GM12878 (cell line): ENCODE data around the gene ANLN. TPM values are rescaled to one million over a fixed set of nuclear protein-coding genes. Genes with fewer than 3 reads are reported as not detected.

Experiments used
- ATAC-seq: fragments of 200-7000 bp; cut with Tn5 transposase; 3 replicates; pipeline ENCODE4 v1.9.1; 2020; ENCODE audit warnings: mild to moderate bottlenecking, moderate library complexity
- BruUV-seq: library from RNA; stranded (reverse); fragments of 400-500 nt; replicated peaks from 2 replicates; lab custom pipeline; 2021; lab: Mats Ljungman, UMichigan
- CTCF ChIA-PET: fragments of 300-600 bp; sonication (Branson Sonifier 250); formaldehyde crosslinking; extraction: SDS; loops from one replicate; lab custom pipeline; 2021; ENCODE audit warnings: inconsistent platforms; lab: Yijun Ruan, JAX
- POLR2A ChIA-PET: fragments of 350-600 bp; formaldehyde crosslinking; extraction: SDS; loops from one replicate; lab custom pipeline; 2021; ENCODE audit warnings: inconsistent platforms; lab: Charles Lee
- RAD21 ChIA-PET: fragments of 300-600 bp; sonication (Branson Sonifier 250); formaldehyde crosslinking; loops from one replicate; lab custom pipeline; 2023; ENCODE audit warnings: antibody characterized with exemption; ENCODE audit not compliant: unreplicated experiment; lab: Charles Lee
- SMC1A ChIA-PET: fragments of 300-600 bp; sonication (Branson Sonifier 250); formaldehyde crosslinking; loops from one replicate; lab custom pipeline; 2023; ENCODE audit not compliant: unreplicated experiment, uncharacterized antibody; lab: Charles Lee
- DNase-seq: peaks from one replicate; pipeline ENCODE4 v3.0.0-alpha.2; 2011; ENCODE audit warnings: low read depth, low spot score
- FAIRE-seq: peaks from 3 replicates; lab custom pipeline; 2011; peaks lifted over from hg19 to GRCh38; lab: Jason Lieb, UNC
- H2AFZ ChIP-seq: 2 replicates; pipeline ENCODE4 v1.6.0; 2011; ENCODE audit warnings: low read depth, low read length, control low read depth; ENCODE audit not compliant: control insufficient read depth
- H3K27ac ChIP-seq: 2 replicates; pipeline ENCODE4 v1.5.1; 2011; ENCODE audit warnings: control low read depth; ENCODE audit not compliant: control insufficient read depth, insufficient read depth
- H3K27me3 ChIP-seq, 2 experiments: replicated peaks in 1 of 2; 2 replicates each; pipeline versions ENCODE4 v1.6.0 to v1.6.1; 2011; ENCODE audit warnings: low read length in 1 of 2; ENCODE audit not compliant: control insufficient read depth in 2 of 2, insufficient read depth in 2 of 2
- H3K36me3 ChIP-seq, 2 experiments: 2 replicates each; pipeline ENCODE4 v1.5.1; 2011; ENCODE audit warnings: low read length in 1 of 2; ENCODE audit not compliant: control insufficient read depth in 2 of 2, insufficient read depth in 2 of 2
- H3K4me1 ChIP-seq: 2 replicates; pipeline ENCODE4 v1.6.1; 2011; ENCODE audit warnings: mild to moderate bottlenecking, low read length, moderate library complexity, mixed read lengths; ENCODE audit not compliant: control insufficient read depth, insufficient read depth
- H3K4me2 ChIP-seq: 2 replicates; pipeline ENCODE4 v1.6.0; 2011; ENCODE audit warnings: control low read depth; ENCODE audit not compliant: control insufficient read depth, insufficient read depth
- H3K4me3 ChIP-seq: fragments of 200-600 bp; sonication (generic); 2 replicates; pipeline ENCODE4 v1.5.1; 2016
- H3K79me2 ChIP-seq: 2 replicates; pipeline ENCODE4 v1.6.0; 2011; ENCODE audit warnings: low read length; ENCODE audit not compliant: control insufficient read depth, insufficient read depth
- H3K9ac ChIP-seq: 2 replicates; pipeline ENCODE4 v1.8.0; 2011; ENCODE audit warnings: low read length, control low read depth, mixed read lengths; ENCODE audit not compliant: control insufficient read depth, insufficient read depth
- H3K9me3 ChIP-seq: replicated peaks from 3 replicates; pipeline ENCODE4 v1.5.1; 2011; ENCODE audit warnings: mild to moderate bottlenecking, low read length; ENCODE audit not compliant: control insufficient read depth, insufficient read depth
- H4K20me1 ChIP-seq: 2 replicates; pipeline ENCODE4 v1.6.0; 2011; ENCODE audit not compliant: control insufficient read depth, insufficient read depth
- BACH1 ChIP-seq: fragments of 450-650 bp; IDR thresholded peaks from 2 replicates; pipeline ENCODE4 v1.6.1; 2017; ENCODE audit warnings: mild to moderate bottlenecking, borderline replicate concordance
- DPF2 ChIP-seq: fragments of 450-650 bp; IDR thresholded peaks from 2 replicates; pipeline ENCODE4 v1.6.1; 2017; ENCODE audit warnings: mild to moderate bottlenecking
- EP300 ChIP-seq, 2 experiments: fragments of 150-350 bp in 1 of 2; IDR thresholded peaks; 2 replicates each; pipeline ENCODE4 v1.6.1; 2011 to 2012; ENCODE audit warnings: low read depth in 2 of 2, low read length in 2 of 2, borderline replicate concordance in 1 of 2, improper control_type of control experiment in 1 of 2, inconsistent platforms in 1 of 2; ENCODE audit not compliant: control insufficient read depth in 1 of 2
- SMARCA5 ChIP-seq: fragments of 450-650 bp; IDR thresholded peaks from 2 replicates; pipeline ENCODE4 v1.6.1; 2017; ENCODE audit warnings: mild to moderate bottlenecking
- in situ Hi-C: fragments of 300-500 bp; cut with MboI; formaldehyde crosslinking; loops from 9 replicates; pipeline ENCODE4 v1.14.3; 2018; ENCODE audit warnings: mixed read lengths
- intact Hi-C: fragments of 100-400 bp; cut with micrococcal nuclease; formaldehyde crosslinking; loops from one replicate; pipeline ENCODE4 v1.14.2; 2022; ENCODE audit not compliant: unreplicated experiment
- polyA plus RNA-seq, 11 experiments: library from polyadenylated mRNA; depleted of rRNA in 4 of 11; unstranded in 6 of 11; stranded (reverse) in 5 of 11; fragments of >200 nt; fragmentation: Nextera tagmentation in 4 of 11; fragmentation: Illumina TruSeq in 1 of 11; extraction: Ambion mirVana in 4 of 11; extraction: Trizol in 1 of 11; gene quantifications; 1 replicate in 1 of 11; 2 replicates in 10 of 11; pipeline versions ENCODE4 v1.2.1 to v1.2.3, GENCODE V29; 2011 to 2016; ENCODE audit warnings: inconsistent platforms in 2 of 11, missing spikeins in 2 of 11, low read depth in 1 of 11
- total RNA-seq, 4 experiments: library from RNA; depleted of rRNA in 3 of 4; stranded (reverse); fragments of >200 nt in 3 of 4; fragmentation: Illumina TruSeq in 1 of 4; extraction: Trizol in 1 of 4; gene quantifications; 2 replicates each; pipeline versions ENCODE4 v1.2.1 to v1.2.3, GENCODE V29; 2013 to 2021
- TF ChIP-seq, protein P1 (sequence below): fragments of 450-650 bp; IDR thresholded peaks from 2 replicates; pipeline ENCODE4 v1.6.1; 2017; ENCODE audit warnings: mild to moderate bottlenecking, moderate library complexity
- TF ChIP-seq, protein P2 (sequence below): IDR thresholded peaks from 2 replicates; pipeline ENCODE4 v1.6.1; 2011; ENCODE audit warnings: low read depth, mild to moderate bottlenecking, low read length, moderate library complexity, borderline replicate concordance; ENCODE audit errors: extremely low read depth
- TF ChIP-seq, protein P3 (sequence below): fragments of 450-650 bp; formaldehyde crosslinking; IDR thresholded peaks from 2 replicates; pipeline ENCODE4 v1.4.0; 2020; ENCODE audit warnings: mild to moderate bottlenecking, moderate library complexity
- TF ChIP-seq, protein P4 (sequence below): fragments of 450-650 bp; IDR thresholded peaks from 2 replicates; pipeline ENCODE4 v1.6.1; 2016; ENCODE audit warnings: mild to moderate bottlenecking

Gene ANLN
- total and polyA plus RNA-seq, 10 of the 15 experiments (the other 5 are each of a cell fraction or from before 2014, with no cell fraction given): 9.5 to 32.1 (median 24.2) TPM

DNA sequence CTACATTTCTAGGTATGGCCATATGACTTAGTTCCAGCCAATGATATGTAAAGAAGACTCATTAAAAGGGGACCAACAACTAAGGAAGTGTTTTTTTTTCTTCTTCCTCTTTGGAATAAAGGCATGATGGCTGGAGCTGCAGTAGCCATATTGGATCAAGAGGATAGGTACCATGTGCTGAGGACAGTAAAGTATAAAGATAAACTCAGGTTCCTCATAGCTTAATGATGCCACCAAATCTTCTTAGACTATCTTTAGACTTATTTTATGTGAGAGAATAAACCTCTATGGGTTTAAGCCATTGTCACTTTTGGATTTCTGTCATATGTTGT lies 85.3 kb downstream of the ANLN start:
- no TSS peak for BruUV-seq
- no peak overlapping the region for H3K9ac ChIP-seq
- no peak overlapping the region for H3K4me2 ChIP-seq
- ATAC-seq (no peak), FAIRE-seq (no peak), DNase-seq (no peak)
- no peak overlapping the region for H2AFZ ChIP-seq
- no peaks in the 10 kb centered on the region for H3K79me2 ChIP-seq
- H3K27ac ChIP-seq: no peak overlapping the region
- in situ Hi-C loops (no loop called here), intact Hi-C loops (no loop called here)
- H3K4me3 ChIP-seq: no peak overlapping the region
- no peaks in the 10 kb centered on the region for H4K20me1 ChIP-seq
- ChIA-PET POLR2A (no interaction called here), RAD21 (interaction anchor here (0.6 to 0.7 kb wide), 2 partner anchors 166 to 196 kb away, joined by 3 to 4 read pairs; no protein-coding TSS in a partner anchor), SMC1A (interaction anchor here (0.6 to 1.3 kb wide), 3 partner anchors 13 to 736 kb away, joined by 3 to 4 read pairs (median 3); no protein-coding TSS in a partner anchor), CTCF (interaction anchor here (1.1 to 6.1 kb wide), 6 partner anchors 33 to 726 kb away, joined by 4 to 29 read pairs (median 10); no protein-coding TSS in a partner anchor)
- TF ChIP-seq SMARCA5: no peak
- TF ChIP-seq, protein P1, sequence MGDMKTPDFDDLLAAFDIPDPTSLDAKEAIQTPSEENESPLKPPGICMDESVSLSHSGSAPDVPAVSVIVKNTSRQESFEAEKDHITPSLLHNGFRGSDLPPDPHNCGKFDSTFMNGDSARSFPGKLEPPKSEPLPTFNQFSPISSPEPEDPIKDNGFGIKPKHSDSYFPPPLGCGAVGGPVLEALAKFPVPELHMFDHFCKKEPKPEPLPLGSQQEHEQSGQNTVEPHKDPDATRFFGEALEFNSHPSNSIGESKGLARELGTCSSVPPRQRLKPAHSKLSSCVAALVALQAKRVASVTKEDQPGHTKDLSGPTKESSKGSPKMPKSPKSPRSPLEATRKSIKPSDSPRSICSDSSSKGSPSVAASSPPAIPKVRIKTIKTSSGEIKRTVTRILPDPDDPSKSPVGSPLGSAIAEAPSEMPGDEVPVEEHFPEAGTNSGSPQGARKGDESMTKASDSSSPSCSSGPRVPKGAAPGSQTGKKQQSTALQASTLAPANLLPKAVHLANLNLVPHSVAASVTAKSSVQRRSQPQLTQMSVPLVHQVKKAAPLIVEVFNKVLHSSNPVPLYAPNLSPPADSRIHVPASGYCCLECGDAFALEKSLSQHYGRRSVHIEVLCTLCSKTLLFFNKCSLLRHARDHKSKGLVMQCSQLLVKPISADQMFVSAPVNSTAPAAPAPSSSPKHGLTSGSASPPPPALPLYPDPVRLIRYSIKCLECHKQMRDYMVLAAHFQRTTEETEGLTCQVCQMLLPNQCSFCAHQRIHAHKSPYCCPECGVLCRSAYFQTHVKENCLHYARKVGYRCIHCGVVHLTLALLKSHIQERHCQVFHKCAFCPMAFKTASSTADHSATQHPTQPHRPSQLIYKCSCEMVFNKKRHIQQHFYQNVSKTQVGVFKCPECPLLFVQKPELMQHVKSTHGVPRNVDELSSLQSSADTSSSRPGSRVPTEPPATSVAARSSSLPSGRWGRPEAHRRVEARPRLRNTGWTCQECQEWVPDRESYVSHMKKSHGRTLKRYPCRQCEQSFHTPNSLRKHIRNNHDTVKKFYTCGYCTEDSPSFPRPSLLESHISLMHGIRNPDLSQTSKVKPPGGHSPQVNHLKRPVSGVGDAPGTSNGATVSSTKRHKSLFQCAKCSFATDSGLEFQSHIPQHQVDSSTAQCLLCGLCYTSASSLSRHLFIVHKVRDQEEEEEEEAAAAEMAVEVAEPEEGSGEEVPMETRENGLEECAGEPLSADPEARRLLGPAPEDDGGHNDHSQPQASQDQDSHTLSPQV: no peak
- TF ChIP-seq DPF2: no peak
- TF ChIP-seq BACH1: no peak
- TF ChIP-seq, protein P2, sequence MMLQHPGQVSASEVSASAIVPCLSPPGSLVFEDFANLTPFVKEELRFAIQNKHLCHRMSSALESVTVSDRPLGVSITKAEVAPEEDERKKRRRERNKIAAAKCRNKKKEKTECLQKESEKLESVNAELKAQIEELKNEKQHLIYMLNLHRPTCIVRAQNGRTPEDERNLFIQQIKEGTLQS: no peak
- TF ChIP-seq, protein P3, sequence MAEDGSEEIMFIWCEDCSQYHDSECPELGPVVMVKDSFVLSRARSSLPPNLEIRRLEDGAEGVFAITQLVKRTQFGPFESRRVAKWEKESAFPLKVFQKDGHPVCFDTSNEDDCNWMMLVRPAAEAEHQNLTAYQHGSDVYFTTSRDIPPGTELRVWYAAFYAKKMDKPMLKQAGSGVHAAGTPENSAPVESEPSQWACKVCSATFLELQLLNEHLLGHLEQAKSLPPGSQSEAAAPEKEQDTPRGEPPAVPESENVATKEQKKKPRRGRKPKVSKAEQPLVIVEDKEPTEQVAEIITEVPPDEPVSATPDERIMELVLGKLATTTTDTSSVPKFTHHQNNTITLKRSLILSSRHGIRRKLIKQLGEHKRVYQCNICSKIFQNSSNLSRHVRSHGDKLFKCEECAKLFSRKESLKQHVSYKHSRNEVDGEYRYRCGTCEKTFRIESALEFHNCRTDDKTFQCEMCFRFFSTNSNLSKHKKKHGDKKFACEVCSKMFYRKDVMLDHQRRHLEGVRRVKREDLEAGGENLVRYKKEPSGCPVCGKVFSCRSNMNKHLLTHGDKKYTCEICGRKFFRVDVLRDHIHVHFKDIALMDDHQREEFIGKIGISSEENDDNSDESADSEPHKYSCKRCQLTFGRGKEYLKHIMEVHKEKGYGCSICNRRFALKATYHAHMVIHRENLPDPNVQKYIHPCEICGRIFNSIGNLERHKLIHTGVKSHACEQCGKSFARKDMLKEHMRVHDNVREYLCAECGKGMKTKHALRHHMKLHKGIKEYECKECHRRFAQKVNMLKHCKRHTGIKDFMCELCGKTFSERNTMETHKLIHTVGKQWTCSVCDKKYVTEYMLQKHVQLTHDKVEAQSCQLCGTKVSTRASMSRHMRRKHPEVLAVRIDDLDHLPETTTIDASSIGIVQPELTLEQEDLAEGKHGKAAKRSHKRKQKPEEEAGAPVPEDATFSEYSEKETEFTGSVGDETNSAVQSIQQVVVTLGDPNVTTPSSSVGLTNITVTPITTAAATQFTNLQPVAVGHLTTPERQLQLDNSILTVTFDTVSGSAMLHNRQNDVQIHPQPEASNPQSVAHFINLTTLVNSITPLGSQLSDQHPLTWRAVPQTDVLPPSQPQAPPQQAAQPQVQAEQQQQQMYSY (CRISPR knock-in tag): no peak
- TF ChIP-seq EP300 (IDR thresholded peaks at IDR 0.05; ENCODE audit: borderline replicate concordance in 1 of 2, control insufficient read depth in 1 of 2, low read depth in 2 of 2, low read length in 2 of 2): no peak
- TF ChIP-seq, protein P4, sequence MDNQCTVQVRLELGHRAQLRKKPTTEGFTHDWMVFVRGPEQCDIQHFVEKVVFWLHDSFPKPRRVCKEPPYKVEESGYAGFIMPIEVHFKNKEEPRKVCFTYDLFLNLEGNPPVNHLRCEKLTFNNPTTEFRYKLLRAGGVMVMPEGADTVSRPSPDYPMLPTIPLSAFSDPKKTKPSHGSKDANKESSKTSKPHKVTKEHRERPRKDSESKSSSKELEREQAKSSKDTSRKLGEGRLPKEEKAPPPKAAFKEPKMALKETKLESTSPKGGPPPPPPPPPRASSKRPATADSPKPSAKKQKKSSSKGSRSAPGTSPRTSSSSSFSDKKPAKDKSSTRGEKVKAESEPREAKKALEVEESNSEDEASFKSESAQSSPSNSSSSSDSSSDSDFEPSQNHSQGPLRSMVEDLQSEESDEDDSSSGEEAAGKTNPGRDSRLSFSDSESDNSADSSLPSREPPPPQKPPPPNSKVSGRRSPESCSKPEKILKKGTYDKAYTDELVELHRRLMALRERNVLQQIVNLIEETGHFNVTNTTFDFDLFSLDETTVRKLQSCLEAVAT: no peak
- no peaks in the 10 kb centered on the region for H3K4me1 ChIP-seq
- H3K27me3 ChIP-seq: no peaks in the 10 kb centered on the region; a peak in 1 of 4 replicates
- no peaks in the 10 kb centered on the region for H3K9me3 ChIP-seq
- H3K36me3 ChIP-seq: no peaks in the 10 kb centered on the region
